ENCODE results near the gene TNS4. TPM values are rescaled to one million over a fixed set of nuclear protein-coding genes. Genes with fewer than 3 reads are reported as not detected.

Gene TNS4
- total RNA-seq, 2 experiments from 2014 or later: 4.7 to 5.9 TPM

Other genes starting within 250 kb of the TNS4 start
- gene CDC6, start 213.7 kb downstream of the TNS4 start, total RNA-seq: 10 to 100 TPM; 86.5 to 90.4 TPM
- 10 to 100 TPM; 16.9 to 18.5 TPM for gene RARA, start 192.4 kb downstream of the TNS4 start, total RNA-seq
- not detected for gene GJD3, start 136.9 kb downstream of the TNS4 start, total RNA-seq
- 100 to 1,000 TPM; 410 to 416 TPM for gene TOP2A, start 83.7 kb downstream of the TNS4 start, total RNA-seq
- 1 to 10 TPM; 8.8 to 9.2 TPM for gene IGFBP4, start 58.2 kb downstream of the TNS4 start, total RNA-seq
- 100 to 1,000 TPM; 150 to 156 TPM for gene CCR7, start 63.8 kb upstream of the TNS4 start, total RNA-seq
- 100 to 1,000 TPM; 102 to 112 TPM for gene SMARCE1, start 146.2 kb upstream of the TNS4 start, total RNA-seq
- not detected for gene KRT222, start 163.6 kb upstream of the TNS4 start, total RNA-seq
- gene KRT24, start 202.1 kb upstream of the TNS4 start, total RNA-seq: not detected